HG03571 (cell line): ENCODE data around the gene VPS16.
"Not testable (repeated sequence)": the region's sequence is repeated elsewhere in the genome, so short reads cannot be mapped to it uniquely, and the experiment has no call there.

ENCODE experiments used
- ATAC-seq: cut with Tn5 transposase; IDR thresholded peaks from one replicate; pipeline ENCODE4 v1.9.1; 2021; ENCODE audit not compliant: unreplicated experiment

Gene VPS16

DNA sequence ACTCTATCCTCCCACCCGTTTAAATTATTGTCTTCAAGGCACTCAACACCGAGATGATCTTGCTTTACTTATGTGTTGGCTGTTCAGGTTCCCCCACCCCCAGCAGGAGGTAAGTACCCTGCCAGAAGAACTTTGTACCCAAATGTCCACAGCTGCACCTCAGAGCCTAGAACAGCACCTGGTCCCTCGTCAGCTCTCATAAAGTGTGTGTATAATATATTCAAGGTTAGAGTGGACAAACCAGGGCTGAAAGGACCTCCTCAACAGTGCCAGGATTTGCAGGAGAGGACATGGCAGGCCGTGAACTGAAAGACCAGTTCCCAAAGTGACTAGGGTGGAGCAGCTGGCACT is 34.2 kb upstream of the VPS16 start:
- ATAC-seq: no peak

DNA sequence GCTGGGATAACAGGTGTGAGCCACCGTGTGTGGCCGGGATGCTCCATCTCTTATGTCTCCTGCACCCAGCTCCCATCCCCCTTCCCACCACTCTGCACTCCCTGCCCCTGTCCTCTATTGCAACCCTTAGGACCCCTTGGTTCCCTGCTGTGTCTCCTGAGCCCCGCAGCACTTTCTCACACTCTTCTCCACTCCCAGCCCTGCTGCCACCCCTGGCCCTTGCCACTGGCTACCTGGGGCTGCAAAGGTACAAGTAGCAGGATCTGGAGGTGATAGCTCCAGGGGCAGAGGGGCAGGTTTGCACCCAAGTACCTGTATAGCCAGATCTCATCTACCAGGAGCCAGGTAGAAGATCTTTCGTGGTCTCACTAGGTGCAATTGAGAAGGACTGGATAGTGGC is 33.5 kb upstream of the VPS16 start:
- ATAC-seq: no peak

DNA sequence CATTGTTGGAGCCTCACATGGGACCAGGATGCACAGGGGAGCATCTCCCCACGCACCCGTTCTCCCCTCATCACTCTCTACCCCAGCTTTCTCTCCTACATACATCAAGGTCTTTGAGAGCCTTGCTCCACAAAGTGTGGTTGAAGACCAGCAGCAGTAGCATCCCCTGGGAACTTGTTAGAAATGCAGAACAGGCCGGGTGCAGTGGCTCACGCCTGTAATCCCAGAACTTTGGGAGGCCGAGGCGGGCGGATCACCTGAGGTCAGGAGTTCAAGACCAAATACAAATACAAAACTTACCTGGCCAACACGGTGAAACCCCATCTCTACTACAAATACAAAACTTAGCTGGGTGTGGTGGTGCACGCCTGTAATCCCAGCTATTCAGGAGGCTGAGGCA is 32.6 kb upstream of the VPS16 start:
- ATAC-seq: not testable (repeated sequence)

DNA sequence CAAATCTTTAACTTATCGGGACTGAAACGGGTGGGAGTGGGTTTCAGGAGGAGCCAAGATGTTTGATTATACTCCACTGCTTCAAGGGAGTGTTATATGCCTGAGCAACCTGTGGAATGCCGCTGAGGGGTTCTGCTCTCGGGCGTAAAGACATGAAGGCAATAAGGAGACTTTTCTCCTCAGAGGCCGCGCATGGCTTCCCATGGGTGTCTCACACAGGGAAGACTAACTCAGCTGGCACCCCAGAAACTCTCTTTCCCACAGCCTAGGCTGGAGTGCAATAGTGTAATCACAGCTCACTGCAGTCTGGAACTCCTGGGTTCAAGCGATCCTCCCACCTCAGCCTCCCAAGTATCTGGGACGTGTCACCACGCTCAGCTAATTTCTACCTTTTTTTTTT is 30.9 kb upstream of the VPS16 start:
- ATAC-seq: no peak

DNA sequence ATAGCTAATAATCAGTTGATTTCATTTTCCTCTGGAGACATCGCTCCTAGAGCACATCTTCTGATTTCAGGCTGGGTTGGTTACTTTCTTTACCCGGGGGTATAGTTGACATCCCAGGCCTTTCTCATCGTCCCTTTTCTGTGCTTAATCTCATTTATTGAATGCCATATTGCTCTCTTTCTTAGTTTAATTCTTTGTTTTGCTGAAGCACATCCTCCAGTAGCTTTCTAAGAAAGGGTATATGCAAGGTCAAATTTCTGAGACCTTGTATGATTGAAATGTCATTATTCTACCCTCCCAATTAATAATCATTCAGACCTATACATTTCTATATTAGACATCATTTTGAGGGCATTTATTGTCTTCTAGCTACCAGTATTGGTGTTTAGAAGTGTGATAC is 28.4 kb upstream of the VPS16 start:
- no peak for ATAC-seq

DNA sequence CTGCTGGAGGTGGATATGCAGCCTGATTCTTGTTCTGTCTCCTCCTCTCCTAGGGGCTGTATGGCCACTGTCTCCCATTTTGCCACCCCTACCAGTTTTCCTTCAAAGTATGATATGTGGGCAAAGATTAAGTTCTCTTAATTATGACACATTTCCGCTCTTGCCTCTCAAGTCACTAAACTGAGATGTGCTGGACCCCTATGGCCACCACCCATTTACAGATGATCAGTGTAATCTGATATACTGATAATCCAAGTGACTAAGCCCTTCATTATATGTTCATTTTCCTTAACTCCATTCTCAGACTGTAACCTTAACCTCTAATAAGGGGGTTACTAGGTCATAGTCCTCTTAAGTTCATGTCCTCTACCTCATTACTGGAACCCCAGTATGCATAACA is 26.5 kb upstream of the VPS16 start:
- no peak for ATAC-seq

DNA sequence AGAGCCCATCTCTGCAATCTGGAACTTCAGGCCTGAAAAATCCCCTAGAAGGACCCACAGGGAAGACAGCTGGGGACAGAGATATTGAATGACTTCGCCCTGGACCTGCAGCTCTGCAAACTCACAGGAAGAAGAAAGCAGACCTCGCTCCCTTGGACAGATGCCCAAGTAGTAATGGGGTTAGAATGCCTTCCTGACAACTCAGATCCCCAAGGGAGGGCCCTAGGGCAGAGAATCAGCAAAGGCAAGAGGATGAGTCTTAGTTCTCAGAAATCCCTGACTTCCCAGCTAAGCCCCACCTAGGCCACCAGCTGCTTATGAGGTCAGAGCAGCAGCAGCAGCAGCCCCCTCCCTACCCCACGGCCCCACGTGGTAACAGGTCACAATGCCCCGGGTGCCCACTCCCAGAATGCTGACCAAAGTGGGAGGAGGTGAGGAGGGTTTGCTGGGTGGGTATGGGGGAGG is 25.9 kb upstream of the VPS16 start, which contains the start of gene C20orf141:
TSS of gene C20orf141 (plus strand) at position 401 of the 465 bp plus-strand sequence. CDS start 198 bp downstream, outside the sequence.
- ATAC-seq: no peak

DNA sequence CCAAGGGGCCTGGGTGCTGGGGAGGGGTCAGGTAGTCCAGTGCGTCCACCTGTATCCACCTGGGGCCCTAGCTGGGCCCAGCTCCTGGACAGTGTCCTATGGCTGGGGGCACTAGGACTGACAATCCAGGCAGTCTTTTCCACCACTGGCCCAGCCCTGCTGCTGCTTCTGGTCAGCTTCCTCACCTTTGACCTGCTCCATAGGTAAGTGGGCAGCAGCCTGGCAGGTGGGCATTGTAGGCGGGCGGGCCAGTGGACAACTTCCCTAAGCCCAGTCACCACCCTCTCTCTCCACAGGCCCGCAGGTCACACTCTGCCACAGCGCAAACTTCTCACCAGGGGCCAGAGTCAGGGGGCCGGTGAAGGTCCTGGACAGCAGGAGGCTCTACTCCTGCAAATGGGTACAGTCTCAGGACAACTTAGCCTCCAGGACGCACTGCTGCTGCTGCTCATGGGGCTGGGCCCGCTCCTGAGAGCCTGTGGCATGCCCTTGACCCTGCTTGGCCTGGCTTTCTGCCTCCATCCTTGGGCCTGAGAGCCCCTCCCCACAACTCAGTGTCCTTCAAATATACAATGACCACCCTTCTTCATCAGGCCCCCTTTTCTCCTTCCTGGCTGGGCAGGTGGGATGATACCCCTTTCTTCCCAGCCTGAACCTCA is 25.2 kb upstream of the VPS16 start:
- no peak for ATAC-seq

DNA sequence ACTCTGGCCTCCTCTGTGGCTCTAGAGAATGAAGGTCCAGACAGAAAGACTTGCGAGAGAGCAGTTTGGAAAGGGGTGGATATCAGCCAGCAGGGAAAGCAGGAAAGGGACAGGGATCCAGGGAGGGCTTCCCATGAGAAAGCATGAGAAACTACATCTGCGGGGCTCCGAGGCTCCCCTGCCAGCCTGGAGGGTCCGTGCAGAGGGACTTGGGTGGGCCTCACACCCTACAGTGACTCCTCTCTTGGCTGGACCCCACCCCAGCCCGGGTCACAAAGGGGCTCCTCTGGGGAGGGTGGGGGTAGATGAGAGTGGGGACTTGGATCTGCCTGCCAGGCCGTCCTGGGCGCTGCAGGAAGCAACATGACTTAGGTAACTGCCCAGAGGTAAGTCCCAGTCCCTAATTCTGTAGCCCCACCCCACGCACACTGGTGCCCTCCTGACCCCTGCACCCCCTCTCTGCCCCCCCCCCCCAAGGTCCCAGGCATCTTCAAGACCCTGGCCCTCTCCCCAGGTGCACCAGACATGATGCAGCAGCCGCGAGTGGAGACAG is 24.4 kb upstream of the VPS16 start, which contains the start of gene TMEM239:
TSS of gene TMEM239 (plus strand) at position 335 of the 553 bp plus-strand sequence. CDS start at position 526, 191 bp downstream.
- no peak for ATAC-seq

DNA sequence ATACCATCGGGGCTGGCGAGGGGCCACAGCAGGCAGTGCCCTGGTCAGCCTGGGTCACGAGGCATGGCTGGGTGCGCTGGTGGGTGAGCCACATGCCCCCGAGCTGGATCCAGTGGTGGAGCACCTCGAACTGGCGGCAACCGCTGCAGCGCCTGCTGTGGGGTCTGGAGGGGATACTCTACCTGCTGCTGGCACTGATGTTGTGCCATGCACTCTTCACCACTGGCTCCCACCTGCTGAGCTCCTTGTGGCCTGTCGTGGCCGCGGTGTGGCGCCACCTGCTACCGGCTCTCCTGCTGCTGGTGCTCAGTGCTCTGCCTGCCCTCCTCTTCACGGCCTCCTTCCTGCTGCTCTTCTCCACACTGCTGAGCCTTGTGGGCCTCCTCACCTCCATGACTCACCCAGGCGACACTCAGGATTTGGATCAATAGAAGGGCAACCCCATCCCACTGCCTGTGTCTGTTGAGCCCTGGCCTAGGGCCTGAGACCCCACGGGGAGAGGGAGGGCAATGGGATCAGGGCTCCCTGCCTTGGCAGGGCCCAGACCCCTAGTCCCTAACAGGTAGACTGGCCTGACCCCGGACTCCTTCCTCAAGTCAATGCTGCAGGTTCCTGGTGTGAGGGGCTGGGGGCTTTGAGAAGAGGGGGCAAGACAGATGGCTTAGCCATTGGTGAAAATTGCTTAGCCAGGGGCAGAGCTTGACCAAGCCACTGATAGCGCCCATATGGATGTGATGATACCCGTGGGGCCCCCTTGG is 23.8 kb upstream of the VPS16 start:
- ATAC-seq: no peak

DNA sequence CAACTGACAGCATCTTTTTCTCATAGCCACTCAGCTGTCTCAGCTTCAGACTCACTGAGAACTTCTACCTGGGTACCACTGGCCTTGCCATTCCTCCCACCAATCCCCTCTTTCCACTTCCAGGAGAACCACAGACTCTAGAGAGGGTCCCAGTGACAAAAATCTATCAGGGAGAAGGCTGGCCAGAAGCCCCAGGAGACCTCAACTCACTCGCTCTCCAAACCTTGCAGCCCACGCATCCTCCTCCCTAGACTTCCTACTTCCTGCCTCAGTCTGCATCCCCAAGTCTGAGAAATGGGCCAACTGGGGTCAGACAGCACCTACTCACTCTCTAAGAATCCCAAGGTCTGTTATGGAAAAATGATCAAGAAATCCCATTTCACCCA is 23.2 kb upstream of the VPS16 start:
- no peak for ATAC-seq

DNA sequence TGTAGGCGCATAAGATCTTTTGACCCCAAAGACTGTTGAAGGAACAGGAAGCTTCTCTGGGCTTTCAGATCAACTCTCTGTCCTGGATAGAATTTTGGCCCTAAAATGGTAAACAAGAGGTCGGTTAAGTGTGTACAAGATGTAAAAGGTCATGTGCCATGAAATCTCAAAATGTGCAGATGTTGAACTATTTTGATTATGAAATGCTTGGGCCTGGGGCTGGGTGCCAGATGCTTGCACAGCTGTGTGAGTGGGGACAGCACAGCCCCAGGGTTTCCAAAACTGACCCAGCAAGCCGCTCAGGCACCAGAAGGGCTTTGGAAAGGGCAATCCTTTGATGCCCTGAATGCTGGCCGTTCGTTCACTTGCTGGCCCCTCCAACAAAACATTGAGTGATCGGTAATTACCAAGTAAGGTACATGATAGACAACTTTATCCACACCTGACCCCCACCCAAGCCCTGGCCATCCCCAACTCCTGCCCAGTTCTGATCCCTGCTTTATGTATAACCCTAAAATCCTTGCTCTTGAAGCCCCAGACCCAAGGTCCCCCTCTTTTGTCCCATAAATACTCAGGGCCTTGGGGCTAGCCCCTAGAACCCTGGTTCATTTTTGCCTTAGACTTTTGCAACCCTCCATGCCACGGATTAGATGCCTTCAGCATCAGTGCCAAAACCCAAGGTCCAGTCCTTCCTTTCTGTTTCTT is 22.5 kb upstream of the VPS16 start:
- ATAC-seq: no peak

DNA sequence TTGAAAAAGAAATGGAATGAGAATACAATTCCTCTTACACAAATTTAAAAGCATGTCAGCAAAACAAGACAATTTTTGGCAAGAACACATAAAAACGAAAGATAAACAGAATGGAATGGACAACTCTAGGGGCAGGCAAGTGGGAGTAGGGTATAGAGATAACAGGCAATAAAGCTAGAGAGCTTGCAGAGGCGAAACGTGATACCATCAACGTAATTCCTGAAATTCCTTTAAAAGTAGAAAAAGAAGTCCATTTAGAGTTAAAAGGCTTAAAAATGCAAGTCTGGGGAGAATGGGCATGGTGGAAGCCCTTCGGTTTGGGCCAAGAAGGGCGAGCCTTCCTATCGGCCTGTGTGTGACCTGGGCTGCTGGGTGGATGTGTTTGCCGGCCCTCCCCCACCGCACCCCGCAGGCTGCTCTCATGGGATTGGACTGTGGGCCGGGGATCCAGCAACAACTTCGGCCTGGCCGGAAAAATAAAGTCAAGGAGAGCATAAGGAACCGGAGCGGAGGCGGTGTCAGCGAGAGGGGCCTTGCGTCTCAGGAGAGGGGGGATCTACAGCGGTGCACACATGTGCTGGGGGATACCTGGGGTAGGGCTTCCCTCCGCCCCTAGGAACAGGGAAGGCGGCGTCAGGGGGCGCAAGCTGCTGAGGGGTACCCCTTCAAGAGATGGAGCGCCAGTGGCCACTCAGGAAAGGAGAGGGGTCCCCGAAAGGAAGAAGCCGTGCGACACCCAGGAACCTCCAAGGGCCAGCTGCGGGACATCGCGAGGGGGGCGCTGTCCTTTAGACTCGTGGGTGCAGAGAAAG is 20.3 kb upstream of the VPS16 start:
- no peak for ATAC-seq

DNA sequence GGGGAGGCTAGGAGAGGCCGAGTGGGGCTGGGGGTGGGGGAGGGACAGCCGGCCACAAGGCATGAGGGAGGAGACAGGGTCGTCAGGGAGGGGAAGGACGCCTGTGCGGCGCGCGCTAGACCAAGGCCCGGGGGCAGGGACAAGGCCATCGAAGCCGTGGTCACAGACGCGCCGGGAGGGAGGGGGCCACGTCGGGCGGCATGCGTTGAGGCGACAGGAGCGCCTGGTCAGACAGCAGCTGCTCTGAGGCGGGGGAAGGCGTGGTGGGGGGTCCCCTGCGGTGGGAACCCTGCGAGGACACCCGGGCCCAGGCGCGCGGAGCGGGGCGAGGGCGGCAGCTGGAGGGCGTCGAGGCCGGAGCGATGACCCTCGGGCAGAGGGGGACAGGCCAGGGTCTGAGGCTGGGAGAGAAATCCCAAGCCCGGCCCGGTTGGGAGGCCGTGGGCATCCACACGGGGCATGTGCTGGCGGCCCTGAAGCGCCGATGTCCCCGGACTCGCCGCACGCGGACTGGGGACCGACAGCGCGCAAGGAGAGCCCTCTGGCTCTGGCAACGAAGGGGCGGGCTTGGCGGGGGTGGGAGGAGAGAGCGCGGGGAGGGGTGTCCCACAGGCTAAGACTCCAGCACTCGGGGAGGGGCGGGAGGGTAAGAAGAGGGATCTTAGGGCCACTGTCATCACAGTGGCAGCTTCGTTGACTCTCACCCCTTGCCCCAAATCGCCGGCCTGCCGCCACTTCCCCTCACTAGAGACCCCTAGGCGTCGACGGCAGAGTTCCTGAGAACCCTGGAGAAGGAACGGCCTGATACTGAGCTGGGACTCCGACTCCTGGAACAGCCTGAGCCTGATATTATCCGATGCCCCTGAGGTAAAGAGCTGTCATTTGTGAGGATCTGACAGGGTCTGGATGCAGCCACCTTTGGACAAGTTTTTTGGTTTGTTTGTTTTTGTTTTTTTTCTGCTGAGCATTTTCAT is 19.4 kb upstream of the VPS16 start:
- no peak for ATAC-seq

DNA sequence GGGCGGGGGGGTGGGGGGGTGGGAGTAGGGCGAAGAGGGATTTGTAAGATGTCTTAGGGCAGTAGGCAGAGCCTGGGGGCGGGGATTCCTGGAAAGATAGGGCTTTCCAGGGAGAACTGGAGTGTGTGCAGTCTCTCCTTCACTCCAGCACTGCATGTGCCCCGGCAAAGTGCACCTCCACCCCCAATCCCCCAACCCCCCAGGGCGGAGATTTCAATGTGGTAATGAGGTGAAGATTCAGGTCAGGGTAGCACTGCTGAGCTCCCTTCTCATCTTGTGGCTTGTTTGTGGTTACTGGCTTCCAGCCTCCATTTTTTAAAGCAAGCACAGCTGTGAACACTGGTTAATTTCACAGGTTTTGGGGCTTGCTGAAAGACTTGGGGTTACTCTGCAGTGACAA is 18.5 kb upstream of the VPS16 start:
- no peak for ATAC-seq

DNA sequence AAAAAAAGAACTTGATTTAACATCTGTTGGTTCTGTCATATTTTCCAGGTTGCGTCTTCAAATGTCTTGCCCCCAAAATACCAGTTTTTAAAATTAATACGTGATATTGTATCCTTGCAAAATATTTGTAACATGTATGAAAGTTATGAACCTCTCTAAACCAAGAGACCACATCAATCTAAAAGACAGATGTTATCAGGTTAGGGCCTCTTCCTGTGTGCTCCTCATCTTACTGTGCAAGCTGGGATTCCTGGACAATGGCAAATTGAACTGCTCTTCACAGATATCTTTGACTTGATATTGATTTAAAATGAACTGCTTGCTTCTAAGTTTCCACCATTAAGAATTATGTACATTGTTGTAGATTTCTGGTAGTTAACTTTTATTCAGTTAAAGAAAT is 14.8 kb upstream of the VPS16 start:
- ATAC-seq: no peak

DNA sequence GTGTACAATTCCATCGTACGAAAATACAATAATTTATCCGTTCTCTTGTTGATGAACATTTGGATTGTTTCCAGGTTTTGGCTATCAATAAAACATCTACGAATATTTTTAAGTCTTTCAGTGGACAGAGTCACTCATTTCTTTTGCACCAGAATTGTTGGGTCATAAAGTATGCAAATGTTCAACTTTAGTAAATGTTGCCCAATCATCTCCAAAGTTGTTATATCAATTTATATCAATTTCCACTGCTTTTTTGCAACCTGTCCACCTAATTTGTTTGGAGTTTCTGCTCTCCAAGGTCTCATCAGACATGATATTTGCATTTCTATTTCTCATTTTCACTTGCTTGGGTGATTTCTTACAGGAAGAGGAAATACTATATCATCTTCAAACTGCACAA is 13.9 kb upstream of the VPS16 start:
- ATAC-seq: no peak

DNA sequence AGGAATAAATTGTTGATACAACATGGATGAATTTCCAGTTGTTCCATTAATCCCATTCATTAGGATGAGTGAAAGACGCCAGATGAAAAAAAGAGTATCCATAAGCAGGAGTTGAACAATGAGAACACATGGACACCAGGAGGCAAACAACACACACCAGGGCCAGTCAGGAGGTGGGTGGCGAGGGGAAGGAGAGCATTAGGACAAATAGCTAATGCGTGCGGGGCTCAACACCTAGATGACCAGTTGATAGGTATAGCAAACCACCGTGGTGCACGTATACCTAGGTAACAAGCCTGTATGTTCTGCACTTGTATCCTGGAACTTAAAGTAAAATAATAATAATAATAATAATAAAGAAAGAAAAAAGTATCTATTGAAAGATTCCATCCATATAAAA is 11.2 kb upstream of the VPS16 start:
- ATAC-seq: no peak

DNA sequence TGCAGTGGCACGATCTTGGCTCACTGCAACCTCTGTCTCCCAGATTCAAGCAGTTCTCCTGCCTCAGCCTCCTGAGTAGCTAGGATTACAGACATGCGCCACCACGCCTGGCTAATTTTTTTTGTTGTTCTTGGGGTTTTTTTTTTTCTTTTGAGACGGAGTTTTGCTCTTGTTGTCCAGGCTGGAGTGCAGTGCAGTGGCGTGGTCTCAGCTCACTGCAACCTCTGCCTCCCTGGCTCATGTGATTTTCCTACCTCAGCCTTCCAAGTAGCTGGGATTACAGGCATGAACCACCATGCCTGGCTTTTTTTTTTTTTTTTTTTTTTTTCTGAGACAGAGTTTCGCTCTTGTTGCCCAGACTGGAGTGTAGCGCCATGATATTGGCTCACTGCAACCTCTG is 9.3 kb upstream of the VPS16 start:
- ATAC-seq: not testable (repeated sequence)

DNA sequence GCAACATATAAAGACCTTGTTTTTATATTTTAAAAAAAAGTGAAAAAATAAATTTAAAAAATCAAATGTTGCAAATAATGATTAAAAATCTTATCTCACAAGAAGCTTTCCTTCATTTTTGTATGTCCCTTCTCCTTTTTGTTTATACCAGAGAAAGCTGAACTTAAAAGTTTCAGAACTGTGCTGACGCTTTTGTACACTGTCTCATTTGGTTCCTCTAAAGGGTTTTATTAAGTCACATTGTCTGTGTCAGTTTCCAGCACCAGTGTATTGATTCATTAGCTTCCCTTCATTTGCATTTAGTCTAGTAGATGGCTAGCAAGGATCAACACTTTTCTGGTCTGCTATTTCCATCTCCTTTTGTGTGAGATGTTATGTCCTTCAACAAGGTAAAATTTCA is 6.8 kb upstream of the VPS16 start:
- ATAC-seq: no peak
